Endothelial cell (in vitro differentiated cells): ENCODE results near the gene BACE2. TPM values are rescaled to one million over a fixed set of nuclear protein-coding genes. Genes with fewer than 3 reads are reported as not detected.

Experiments used
- DNase-seq: peaks from one replicate; pipeline ENCODE4 v3.0.0; 2021; ENCODE audit warnings: low spot score
- H3K27ac Mint-ChIP-seq: one replicate; pipeline ENCODE4 v1.8.0; 2021; ENCODE audit warnings: mixed read lengths, inconsistent platforms; ENCODE audit not compliant: unreplicated experiment
- H3K27me3 Mint-ChIP-seq: one replicate; pipeline ENCODE4 v1.8.0; 2021; ENCODE audit warnings: mild to moderate bottlenecking, moderate library complexity, mixed read lengths, inconsistent platforms; ENCODE audit not compliant: unreplicated experiment
- H3K36me3 Mint-ChIP-seq: one replicate; pipeline ENCODE4 v1.8.0; 2021; ENCODE audit warnings: mild to moderate bottlenecking, low read depth, mixed read lengths, inconsistent platforms; ENCODE audit not compliant: unreplicated experiment
- H3K4me1 Mint-ChIP-seq: one replicate; pipeline ENCODE4 v1.8.0; 2021; ENCODE audit warnings: mild to moderate bottlenecking, mixed read lengths, inconsistent platforms; ENCODE audit not compliant: unreplicated experiment
- H3K4me3 Mint-ChIP-seq: one replicate; pipeline ENCODE4 v1.8.0; 2021; ENCODE audit warnings: mild to moderate bottlenecking, mixed read lengths, inconsistent platforms; ENCODE audit not compliant: unreplicated experiment
- H3K9me3 Mint-ChIP-seq: one replicate; pipeline ENCODE4 v1.8.0; 2021; ENCODE audit warnings: mixed read lengths, inconsistent platforms; ENCODE audit not compliant: unreplicated experiment
- CTCF ChIP-seq: fragments of 200-600 bp; sonication (generic); IDR thresholded peaks from one replicate; pipeline ENCODE4 v1.5.0; 2021; ENCODE audit warnings: antibody characterized with exemption; ENCODE audit not compliant: unreplicated experiment
- total RNA-seq: library from RNA; stranded (reverse); fragmentation: NEBNext Ultra II Directional; extraction: Animal tissue kit (Norgen Biotek cat#: 25700); gene quantifications from one replicate; pipeline ENCODE4 v1.2.1, GENCODE V29; 2021; ENCODE audit not compliant: unreplicated experiment

The BACE2 gene
- total RNA-seq, 1 donor from 2014 or later = 151 TPM

DNA sequence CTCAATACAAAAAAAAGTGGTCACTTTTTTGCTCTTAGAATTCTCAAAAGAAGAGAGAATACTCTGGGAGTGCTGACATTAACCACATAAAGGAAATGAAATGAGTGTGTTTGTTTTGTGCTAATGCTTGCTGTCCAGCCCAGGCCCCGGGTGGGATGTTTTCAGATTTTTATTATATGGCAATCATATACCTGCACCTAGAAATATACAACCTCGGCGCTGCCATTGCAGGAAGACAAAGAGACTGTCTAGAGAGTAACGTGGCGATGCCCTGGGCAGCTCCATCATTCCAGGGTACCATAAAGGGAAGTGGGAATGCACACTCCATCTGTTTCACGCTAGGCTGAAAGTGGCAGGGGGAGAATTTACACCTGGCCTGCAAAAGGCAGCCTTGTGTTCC lies 7.1 kb downstream of the BACE2 start:
- Mint-ChIP-seq H3K36me3 (peaks cover 26% of the 10 kb centered on the region), H3K4me1 (peaks cover 39% of the 10 kb centered on the region), H3K27me3 (peaks cover 8% of the 10 kb centered on the region), H3K27ac (no peak overlapping the region), H3K9me3 (no peaks in the 10 kb centered on the region), H3K4me3 (no peak overlapping the region)
- TF ChIP-seq CTCF = no peak
- no peak for DNase-seq

DNA sequence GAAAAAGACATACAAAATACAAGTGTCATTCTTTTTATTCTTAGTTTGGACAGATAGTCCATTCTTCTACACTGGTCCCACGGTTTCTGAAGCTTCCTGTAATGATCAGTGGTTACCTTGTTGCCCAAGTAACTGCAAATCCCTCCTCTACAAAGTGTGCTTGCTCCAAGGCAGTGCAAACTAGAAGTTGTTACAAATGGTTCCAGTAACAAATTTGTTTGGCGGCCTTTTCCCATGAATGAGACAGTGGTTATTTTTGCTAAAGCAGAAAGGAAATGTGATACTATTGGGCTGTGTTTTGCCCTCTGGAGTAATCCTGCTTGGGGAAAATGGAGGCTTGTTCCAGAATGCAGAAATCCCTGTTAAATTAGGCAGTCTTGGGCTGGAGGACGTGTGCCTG lies 8.9 kb downstream of the BACE2 start:
- peaks cover 8% of the 10 kb centered on the region for H3K27me3 Mint-ChIP-seq
- peaks cover 32% of the 10 kb centered on the region for H3K36me3 Mint-ChIP-seq
- no peak overlapping the region for H3K27ac Mint-ChIP-seq
- peaks cover 33% of the 10 kb centered on the region for H3K4me1 Mint-ChIP-seq
- no peaks in the 10 kb centered on the region for H3K9me3 Mint-ChIP-seq
- TF ChIP-seq CTCF = no peak
- no peak overlapping the region for H3K4me3 Mint-ChIP-seq
- DNase-seq = no peak

GRCh38 chr21:41180752-41181151 lies 12.8 kb downstream of the BACE2 start:
- TF ChIP-seq CTCF = no peak
- peaks cover 24% of the 10 kb centered on the region for H3K36me3 Mint-ChIP-seq
- DNase-seq = no peak
- no peak overlapping the region for H3K27ac Mint-ChIP-seq
- peaks cover 8% of the 10 kb centered on the region for H3K27me3 Mint-ChIP-seq
- no peaks in the 10 kb centered on the region for H3K9me3 Mint-ChIP-seq
- peaks cover 22% of the 10 kb centered on the region for H3K4me1 Mint-ChIP-seq
- H3K4me3 Mint-ChIP-seq = no peak overlapping the region

- DNase-seq = no peak
- no peak for TF ChIP-seq CTCF
- H3K4me3 Mint-ChIP-seq = no peak overlapping the region
- H3K4me1 Mint-ChIP-seq = peaks cover 17% of the 10 kb centered on the region
- H3K27me3 Mint-ChIP-seq = peaks cover 6% of the 10 kb centered on the region
- no peaks in the 10 kb centered on the region for H3K9me3 Mint-ChIP-seq
- H3K36me3 Mint-ChIP-seq = peaks cover 18% of the 10 kb centered on the region
- H3K27ac Mint-ChIP-seq = no peak overlapping the region
Observed at GRCh38 chr21:41182547-41182946, 14.6 kb downstream of the BACE2 start.

- Mint-ChIP-seq H3K36me3 (peaks cover 16% of the 10 kb centered on the region), H3K27me3 (peaks cover 6% of the 10 kb centered on the region), H3K4me1 (peaks cover 17% of the 10 kb centered on the region), H3K4me3 (no peak overlapping the region), H3K27ac (no peak overlapping the region), H3K9me3 (no peaks in the 10 kb centered on the region)
- TF ChIP-seq CTCF = no peak
- DNase-seq = no peak
Observed at GRCh38 chr21:41183575-41183974, 15.6 kb downstream of the BACE2 start.
